Choroid plexus epithelial cell (primary cell): ENCODE measurements around the gene GDF3.

ENCODE experiments used
- DNase-seq: peaks from one replicate; pipeline ENCODE4 v3.0.0-alpha.2; 2010; ENCODE audit warnings: low read depth
- H3K4me3 ChIP-seq: 2 replicates; pipeline ENCODE4 v1.5.1; 2011; ENCODE audit warnings: low read depth, mild to moderate bottlenecking, control low read depth, low read length, moderate library complexity
- CTCF ChIP-seq: conservative IDR thresholded peaks from 2 replicates; pipeline ENCODE4 v1.5.1; 2011; ENCODE audit warnings: low read depth, mild to moderate bottlenecking, control low read depth, inconsistent platforms, low read length, moderate library complexity

The GDF3 gene

GRCh38 chr12:7716381-7716780 lies 20.8 kb upstream of the GDF3 start:
- DNase-seq: no peak
- TF ChIP-seq CTCF: no peak
- no peak overlapping the region for H3K4me3 ChIP-seq

GRCh38 chr12:7712841-7713442 lies 17.4 kb upstream of the GDF3 start:
- no peak overlapping the region for H3K4me3 ChIP-seq
- no peak for TF ChIP-seq CTCF
- no peak for DNase-seq

GRCh38 chr12:7711133-7711532 lies 15.6 kb upstream of the GDF3 start, which contains the start of gene DPPA3:
DPPA3 (plus strand) TSS chr12:7711433; CDS start chr12:7711571, 138 bp downstream.
- no peak for TF ChIP-seq CTCF
- no peak for DNase-seq
- H3K4me3 ChIP-seq: no peak within 1 kb of the TSS

- H3K4me3 ChIP-seq: no peak overlapping the region
- no peak for DNase-seq
- TF ChIP-seq CTCF: no peak
Observed at GRCh38 chr12:7709969-7710675, 14.5 kb upstream of the GDF3 start.

- no peak for TF ChIP-seq CTCF
- no peak for DNase-seq
- no peak overlapping the region for H3K4me3 ChIP-seq
Observed at GRCh38 chr12:7705846-7706245, 10.3 kb upstream of the GDF3 start.

- no peak for DNase-seq
- H3K4me3 ChIP-seq: no peak overlapping the region
- no peak for TF ChIP-seq CTCF
Observed at GRCh38 chr12:7695237-7695560, 376 bp downstream of the GDF3 start.
